ENCODE measurements around the gene TNFSF15.

- no peak for TF ChIP-seq ZNF133 (tag by site-specific recombination; IDR thresholded peaks at IDR 0.05)
- no peak for TF ChIP-seq CTCF (tag by site-specific recombination; IDR thresholded peaks at IDR 0.05)
- no peak for TF ChIP-seq ZSCAN18 (tag by site-specific recombination; IDR thresholded peaks at IDR 0.05)
- TF ChIP-seq PBX3 (CRISPR knock-in tag; IDR thresholded peaks at IDR 0.05): no peak
- no peak for TF ChIP-seq ZNF610 (tag by site-specific recombination; IDR thresholded peaks at IDR 0.05; ENCODE audit: borderline replicate concordance)
- no peak for TF ChIP-seq KLF16 (tag by site-specific recombination; IDR thresholded peaks at IDR 0.05)
- TF ChIP-seq EGR2 (tag by site-specific recombination; IDR thresholded peaks at IDR 0.05; ENCODE audit: low read depth): no peak
- no peak for TF ChIP-seq ZNF19 (tag by site-specific recombination; IDR thresholded peaks at IDR 0.05; ENCODE audit: low read depth)
- no peak for TF ChIP-seq ZNF707 (tag by site-specific recombination; IDR thresholded peaks at IDR 0.05)
Measured at GRCh38 chr9:114785866-114786650, 19.8 kb downstream of the TNFSF15 start.
